Spinal cord (tissue), 10 donors: ENCODE results near the gene TSPAN19. TPM values are rescaled to one million over a fixed set of nuclear protein-coding genes. Genes with fewer than 3 reads are reported as not detected.

Experiments used
- DNase-seq, 6 donors: peaks; one replicate each; pipeline versions ENCODE4 v3.0.0 to v3.0.0-alpha.2; 2013 to 2015; ENCODE audit warnings: low spot score in 6 of 6, low read depth in 4 of 6
- H3K27ac ChIP-seq: one replicate; pipeline ENCODE4 v1.5.1; 2013; ENCODE audit warnings: low read depth, low read length, control low read depth
- H3K27me3 ChIP-seq: one replicate; pipeline ENCODE4 v1.6.1; 2013; ENCODE audit warnings: low read length; ENCODE audit not compliant: control insufficient read depth, insufficient read depth
- H3K36me3 ChIP-seq: one replicate; pipeline ENCODE4 v1.6.1; 2013; ENCODE audit warnings: low read length; ENCODE audit not compliant: control insufficient read depth, insufficient read depth
- H3K4me1 ChIP-seq: one replicate; pipeline ENCODE4 v1.6.1; 2013; ENCODE audit warnings: low read length; ENCODE audit not compliant: control insufficient read depth, insufficient read depth
- H3K4me3 ChIP-seq: one replicate; pipeline ENCODE4 v1.5.1; 2013; ENCODE audit warnings: low read depth, low read length, control low read depth
- H3K9me3 ChIP-seq: one replicate; pipeline ENCODE4 v1.6.1; 2013; ENCODE audit warnings: low read length; ENCODE audit not compliant: control insufficient read depth, insufficient read depth
- WGBS: methylation state at CpG from one replicate; pipeline ENCODE4 v1.1.5; 2013; ENCODE audit warnings: missing lambda C conversion rate; ENCODE audit not compliant: insufficient coverage; 5-methylcytosine and 5-hydroxymethylcytosine counted together
- polyA plus RNA-seq, 2 donors: library from polyadenylated mRNA; unstranded; fragments of 120-200 nt; gene quantifications; one replicate each; pipeline ENCODE4 v1.2.1, GENCODE V29; 2013; ENCODE audit not compliant: insufficient read length in 2 of 2
- total RNA-seq, 2 donors: library from RNA; depleted of rRNA in 1 of 2; stranded (reverse); fragments of 120-200 nt in 1 of 2; fragments of >200 nt in 1 of 2; gene quantifications; one replicate each; pipeline versions ENCODE4 v1.2.3 to v1.2.4, GENCODE V29; 2013 to 2014
- donor health status: healthy.

Gene TSPAN19
- total and polyA plus RNA-seq, 4 donors = 0.66 to 2.2 (median 1.4) TPM

DNA sequence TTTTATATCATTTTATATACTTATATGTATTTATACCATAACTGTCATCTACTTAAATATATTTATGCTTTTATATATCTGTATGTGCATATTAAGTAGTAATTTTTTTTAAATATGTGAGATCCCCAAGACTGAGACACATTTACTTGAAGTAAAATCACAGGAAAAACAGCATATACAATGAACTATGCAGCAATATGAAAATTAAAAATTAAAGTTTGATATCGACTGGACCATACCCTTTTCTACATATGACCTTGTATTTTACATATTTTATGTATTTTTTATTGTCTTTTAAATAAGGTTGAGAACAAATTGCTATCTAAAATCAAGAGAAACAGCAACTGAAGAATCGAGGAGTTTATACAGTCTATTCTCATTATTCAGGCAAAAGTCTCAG is 50.0 kb downstream of the TSPAN19 start:
- no CpG with 5 or more reads among the region's 2 CpGs for WGBS
- Histone ChIP-seq H3K27ac (no peak overlapping the region), H3K4me3 (no peak overlapping the region), H3K36me3 (no peaks in the 10 kb centered on the region), H3K9me3 (no peaks in the 10 kb centered on the region), H3K4me1 (no peaks in the 10 kb centered on the region), H3K27me3 (no peaks in the 10 kb centered on the region)
- DNase-seq = no peak

DNA sequence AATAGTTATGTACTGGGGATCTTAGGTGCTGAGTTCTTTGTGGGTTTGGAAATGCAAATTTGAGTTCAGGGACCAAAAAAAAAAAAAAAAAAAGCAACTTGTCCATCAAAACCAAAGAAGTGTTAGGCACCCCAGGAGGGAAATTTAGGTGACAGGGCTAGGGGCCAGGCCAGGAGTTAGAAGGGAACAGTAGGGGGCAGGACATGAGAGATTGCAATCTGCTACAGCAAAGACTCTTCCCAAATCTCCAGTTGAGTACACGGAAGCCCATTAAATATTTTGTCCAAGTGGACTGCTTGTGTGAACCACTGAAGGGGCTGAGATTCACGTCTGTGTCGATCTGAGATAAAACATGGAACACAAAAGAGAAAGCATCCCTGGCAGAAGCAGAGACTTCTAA is 52.8 kb downstream of the TSPAN19 start:
- no peaks in the 10 kb centered on the region for H3K9me3 ChIP-seq
- no peak overlapping the region for H3K4me3 ChIP-seq
- no peaks in the 10 kb centered on the region for H3K4me1 ChIP-seq
- no peaks in the 10 kb centered on the region for H3K27me3 ChIP-seq
- no peak overlapping the region for H3K27ac ChIP-seq
- no peak for DNase-seq
- no peaks in the 10 kb centered on the region for H3K36me3 ChIP-seq
- WGBS = 67% methylated on average over 1 of the region's 3 CpGs

DNA sequence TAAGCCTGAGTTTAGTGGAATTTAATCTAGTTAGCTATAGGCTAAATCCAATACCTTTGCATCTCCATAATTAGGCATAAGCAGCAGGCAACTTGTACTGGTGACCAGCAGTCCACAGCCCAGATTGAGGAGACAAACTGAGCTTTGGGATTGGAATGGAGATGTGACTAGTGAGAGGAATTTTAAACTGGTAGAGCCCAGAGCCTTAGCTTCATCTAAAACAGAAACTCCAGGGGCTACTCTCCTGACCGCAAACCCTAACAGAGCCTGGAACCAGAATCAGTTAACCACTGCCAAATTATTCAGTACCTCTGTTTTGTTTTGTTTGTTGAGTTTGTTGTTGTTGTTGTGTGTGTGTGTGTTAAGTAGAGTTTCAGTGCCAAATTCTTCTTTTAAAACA is 53.2 kb downstream of the TSPAN19 start:
- no CpG with 5 or more reads among the region's 1 CpG for WGBS
- H3K27ac ChIP-seq = no peak overlapping the region
- no peaks in the 10 kb centered on the region for H3K27me3 ChIP-seq
- H3K9me3 ChIP-seq = no peaks in the 10 kb centered on the region
- H3K4me3 ChIP-seq = no peak overlapping the region
- no peaks in the 10 kb centered on the region for H3K4me1 ChIP-seq
- no peaks in the 10 kb centered on the region for H3K36me3 ChIP-seq
- no peak for DNase-seq

DNA sequence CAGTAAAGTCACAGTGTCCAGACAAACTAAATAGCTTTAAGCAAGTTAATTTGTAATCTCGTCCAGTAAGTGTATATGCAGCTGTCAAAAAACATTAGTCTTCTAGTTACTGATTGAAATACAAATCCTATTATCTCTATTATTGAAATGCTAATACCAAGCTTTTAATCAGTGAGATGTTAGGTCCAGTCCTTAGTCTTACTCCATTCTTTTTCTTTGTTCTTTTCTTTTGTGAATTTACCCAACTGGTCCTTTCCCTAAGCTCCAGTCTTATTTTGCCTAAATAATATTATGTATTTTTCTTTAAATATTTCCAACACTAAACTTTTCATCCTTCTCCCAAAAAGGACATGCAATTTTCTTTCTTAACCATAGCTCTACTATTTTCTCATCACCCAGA is 57.2 kb downstream of the TSPAN19 start:
- H3K4me3 ChIP-seq = no peak overlapping the region
- H3K27me3 ChIP-seq = no peaks in the 10 kb centered on the region
- no peaks in the 10 kb centered on the region for H3K9me3 ChIP-seq
- no peaks in the 10 kb centered on the region for H3K36me3 ChIP-seq
- no peak overlapping the region for H3K27ac ChIP-seq
- no CpG with 5 or more reads among the region's 1 CpG for WGBS
- no peak for DNase-seq
- no peaks in the 10 kb centered on the region for H3K4me1 ChIP-seq

DNA sequence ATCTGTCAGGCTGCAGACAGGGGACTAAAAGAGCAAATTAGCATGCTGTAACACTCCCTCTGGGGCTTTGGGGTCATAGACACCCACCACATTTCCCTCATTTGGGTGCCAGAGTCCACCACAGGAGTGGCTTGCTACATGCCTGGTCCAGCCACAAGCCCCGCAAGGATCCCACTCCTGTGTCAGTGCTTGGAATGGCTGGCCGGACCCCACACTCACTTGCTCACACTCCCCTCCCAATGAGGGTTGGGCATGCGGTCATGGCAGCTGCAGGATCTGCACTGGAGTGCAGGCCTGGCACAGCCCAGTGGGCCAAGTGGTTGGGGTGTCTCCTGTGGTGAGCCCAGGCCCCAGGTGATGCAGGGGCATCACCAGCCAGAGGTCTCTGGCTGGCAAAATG is 59.9 kb downstream of the TSPAN19 start:
- H3K4me3 ChIP-seq = no peak overlapping the region
- DNase-seq = no peak
- H3K27ac ChIP-seq = no peak overlapping the region
- no peaks in the 10 kb centered on the region for H3K9me3 ChIP-seq
- WGBS = 100% methylated on average over 3 of the region's 3 CpGs
- no peaks in the 10 kb centered on the region for H3K36me3 ChIP-seq
- no peaks in the 10 kb centered on the region for H3K4me1 ChIP-seq
- H3K27me3 ChIP-seq = no peaks in the 10 kb centered on the region

DNA sequence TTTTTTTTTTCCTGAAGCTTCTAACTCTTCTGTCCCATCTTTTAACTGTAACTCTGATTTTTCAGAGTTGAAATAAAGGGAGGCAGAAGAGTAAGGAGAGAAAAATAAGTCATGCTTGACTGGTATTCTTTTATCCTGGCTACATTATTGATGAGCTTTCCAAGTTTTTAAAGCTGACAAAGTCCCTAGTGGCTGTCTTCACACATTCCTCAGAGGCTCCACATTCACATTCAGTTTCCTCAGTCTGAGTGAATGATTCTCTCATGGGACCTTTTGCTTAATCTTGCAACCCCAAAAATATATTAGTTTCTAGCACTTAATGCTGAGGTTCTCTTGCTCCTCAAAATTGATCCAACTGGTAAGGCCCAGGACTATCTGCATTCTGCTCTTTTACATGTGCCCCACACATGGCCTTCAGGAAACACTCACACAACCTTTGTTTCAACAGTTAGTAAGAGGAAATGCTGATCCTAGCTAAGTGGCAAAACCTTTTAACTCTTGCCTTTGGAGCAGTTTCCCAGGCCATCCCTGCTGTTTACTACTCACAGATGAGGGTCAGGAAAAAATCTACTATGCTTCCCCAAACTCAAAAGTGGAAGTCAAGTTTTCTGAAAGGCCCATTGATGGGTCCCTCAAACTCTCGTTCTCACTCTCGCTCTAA is 61.8 kb downstream of the TSPAN19 start:
- no peak overlapping the region for H3K27ac ChIP-seq

DNA sequence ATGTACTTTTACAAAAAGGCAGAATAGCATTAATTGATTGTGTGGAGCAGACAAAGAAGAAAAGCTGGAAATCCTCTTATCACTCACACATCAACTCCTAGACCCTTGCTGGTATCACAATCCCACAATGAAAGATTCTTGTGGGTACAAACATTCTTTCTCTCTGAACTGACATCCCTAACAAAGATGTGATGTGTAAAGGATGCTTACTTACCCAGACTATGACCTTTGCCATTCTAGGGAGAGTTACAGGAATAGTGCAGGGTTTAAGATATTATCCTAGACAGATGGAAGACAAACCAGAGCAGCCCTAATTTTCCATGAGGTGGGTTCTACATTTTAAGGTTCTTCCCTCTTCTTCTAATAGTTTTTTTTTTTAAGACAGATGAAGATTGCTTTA is 63.1 kb downstream of the TSPAN19 start:
- Histone ChIP-seq H3K4me3 (no peak overlapping the region), H3K9me3 (no peaks in the 10 kb centered on the region), H3K4me1 (no peaks in the 10 kb centered on the region), H3K27me3 (no peaks in the 10 kb centered on the region), H3K36me3 (no peaks in the 10 kb centered on the region), H3K27ac (no peak overlapping the region)
- no peak for DNase-seq

More for the DNA sequence above, 61.8 kb downstream of the TSPAN19 start:
- H3K27me3 ChIP-seq = no peaks in the 10 kb centered on the region
- 100% methylated on average over 1 of the region's 2 CpGs for WGBS
- no peaks in the 10 kb centered on the region for H3K36me3 ChIP-seq
- H3K4me3 ChIP-seq = no peak overlapping the region
- no peak for DNase-seq
- H3K9me3 ChIP-seq = no peaks in the 10 kb centered on the region
- no peaks in the 10 kb centered on the region for H3K4me1 ChIP-seq

DNA sequence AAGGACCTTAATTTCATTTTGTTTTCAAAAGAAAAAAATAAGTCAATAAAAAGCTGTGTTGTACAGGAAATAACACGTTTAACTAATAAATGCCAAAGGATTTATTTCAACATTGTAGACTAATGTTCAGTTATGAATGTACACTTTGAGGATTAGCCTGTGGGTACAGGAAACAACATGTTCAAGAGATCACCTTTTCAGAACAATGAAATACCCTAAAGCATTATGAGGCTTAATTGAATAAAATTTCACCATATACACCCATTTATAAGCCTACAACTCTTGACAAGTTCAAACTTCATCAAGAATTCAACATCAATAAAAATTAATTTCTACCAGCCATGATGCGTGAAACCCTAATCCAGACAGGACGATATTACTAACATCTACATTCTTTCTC is 66.9 kb downstream of the TSPAN19 start:
- whole genome bisulfite sequencing = 100% methylated on average over 1 of the region's 3 CpGs
- H3K9me3 ChIP-seq = no peaks in the 10 kb centered on the region
- no peaks in the 10 kb centered on the region for H3K36me3 ChIP-seq
- H3K4me3 ChIP-seq = no peak overlapping the region
- DNase-seq = no peak
- H3K27ac ChIP-seq = no peak overlapping the region
- no peaks in the 10 kb centered on the region for H3K4me1 ChIP-seq
- no peaks in the 10 kb centered on the region for H3K27me3 ChIP-seq

Other genes starting within 250 kb of the TSPAN19 start
- 10 to 100 TPM; 11.0 to 50.8 TPM for gene SLC6A15, start 123.5 kb downstream of the TSPAN19 start, total RNA-seq
- 10 to 100 TPM; 17.9 to 23.4 TPM for gene SLC6A15, start 123.5 kb downstream of the TSPAN19 start, polyA plus RNA-seq
- 10 to 100 TPM in 1 of 2 donors, 1 to 10 TPM in 1; 8.8 to 18.0 TPM for gene LRRIQ1, start 74 bp upstream of the TSPAN19 start, total RNA-seq
- 10 to 100 TPM in 1 of 2 donors, 1 to 10 TPM in 1; 5.6 to 12.0 TPM for gene LRRIQ1, start 74 bp upstream of the TSPAN19 start, polyA plus RNA-seq
- gene ALX1, start 243.9 kb upstream of the TSPAN19 start, total RNA-seq = 1 to 10 TPM in 1 of 2 donors, not detected in 1; 1.2 TPM
- under 1 TPM; 0.26 to 0.41 TPM for gene ALX1, start 243.9 kb upstream of the TSPAN19 start, polyA plus RNA-seq